Frontal cortex (tissue), 4 donors: ENCODE data around the gene ZNF862. TPM values are rescaled to one million over a fixed set of nuclear protein-coding genes. Genes with fewer than 3 reads are reported as not detected.
A peak's percentile ranks its signal among the peaks of the same experiment; 100 is the strongest.
"Not testable (repeated sequence)": the region's sequence is repeated elsewhere in the genome, so short reads cannot be mapped to it uniquely, and the experiment has no call there.

Experiments
- DNase-seq, 2 donors: peaks; one replicate each; pipeline ENCODE4 v3.0.0; 2012; ENCODE audit warnings: low spot score in 2 of 2
- FAIRE-seq: peaks from 2 replicates; lab custom pipeline; 2012; peaks lifted over from hg19 to GRCh38; lab: Jason Lieb, UNC
- total RNA-seq: library from RNA; depleted of rRNA; stranded (reverse); fragments of >200 nt; gene quantifications from one replicate; pipeline ENCODE4 v1.2.3, GENCODE V29; 2014
- donor health status: control.
- donor health status: control.
- donor health status: control.

ZNF862 gene
- total RNA-seq, 1 donor from 2014 or later, result 5.7 TPM

DNA sequence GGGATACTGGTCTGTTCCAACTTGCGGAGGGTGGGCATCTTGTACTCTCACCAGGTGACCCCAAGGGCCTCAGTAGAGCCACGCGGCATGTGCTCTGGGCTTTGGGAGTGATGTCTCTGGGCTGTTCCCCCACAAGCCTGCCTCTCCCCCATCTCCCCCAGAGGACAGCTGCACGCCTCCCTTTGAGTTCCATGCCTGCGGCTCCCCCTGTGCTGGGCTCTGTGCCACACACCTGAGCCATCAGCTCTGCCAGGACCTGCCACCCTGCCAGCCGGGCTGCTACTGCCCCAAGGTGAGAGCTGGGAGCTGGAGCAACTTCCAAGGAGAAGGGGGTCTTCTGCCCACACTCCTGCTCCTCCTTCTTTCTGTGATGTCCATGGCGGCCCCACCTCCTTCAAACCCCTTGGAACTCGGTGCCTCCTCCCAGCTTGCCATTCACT lies 15.0 kb upstream of the ZNF862 start:
- FAIRE-seq (no peak), DNase-seq (no peak)

GRCh38 chr7:149823631-149824199 lies 14.5 kb upstream of the ZNF862 start:
- DNase-seq, result no peak
- FAIRE-seq, result no peak

- no peak for DNase-seq
- FAIRE-seq, result no peak
Observed at GRCh38 chr7:149824301-149824741, 13.9 kb upstream of the ZNF862 start.

GRCh38 chr7:149824748-149825566 lies 13.2 kb upstream of the ZNF862 start:
- FAIRE-seq (no peak), DNase-seq (no peak)

DNA sequence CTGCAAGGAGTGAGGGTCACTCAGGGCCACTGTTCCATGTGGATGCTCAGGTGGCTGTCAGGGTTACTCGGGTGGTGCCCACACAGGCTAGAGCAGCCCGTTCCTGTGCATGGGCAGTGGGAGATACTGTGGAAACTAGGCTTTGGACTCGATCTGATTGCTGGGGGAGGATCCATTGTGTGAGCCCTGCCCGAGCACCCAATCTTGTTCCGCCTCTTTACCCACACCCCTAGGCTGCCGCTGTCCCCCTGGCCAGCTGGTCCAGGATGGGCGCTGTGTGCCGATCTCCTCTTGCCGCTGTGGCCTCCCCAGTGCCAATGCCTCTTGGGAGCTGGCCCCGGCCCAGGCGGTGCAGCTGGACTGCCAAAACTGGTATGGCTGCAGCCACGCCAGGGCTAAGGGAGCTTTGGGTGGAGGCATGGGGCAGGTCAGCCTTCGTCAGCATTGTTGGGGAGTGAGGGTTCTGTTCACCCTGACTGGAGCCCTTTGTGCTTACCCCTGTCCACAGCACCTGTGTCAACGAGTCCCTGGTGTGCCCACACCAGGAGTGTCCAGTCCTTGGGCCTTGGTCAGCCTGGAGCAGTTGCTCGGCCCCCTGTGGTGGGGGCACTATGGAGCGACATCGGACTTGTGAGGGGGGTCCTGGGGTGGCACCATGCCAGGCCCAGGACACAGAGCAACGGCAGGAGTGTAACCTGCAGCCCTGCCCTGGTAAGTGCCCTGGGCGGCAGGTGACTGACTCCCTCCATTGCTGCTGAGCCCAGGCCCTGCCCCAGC lies 12.4 kb upstream of the ZNF862 start:
- no peak for FAIRE-seq
- DNase-seq, result no peak

- FAIRE-seq (no peak), DNase-seq (no peak)
Observed at GRCh38 chr7:149826344-149827088, 11.7 kb upstream of the ZNF862 start.

GRCh38 chr7:149827089-149827981 lies 10.8 kb upstream of the ZNF862 start:
- FAIRE-seq, result no peak
- DNase-seq, result peak in 1 of 2 donors; percentile 58

- no peak for DNase-seq
Observed at GRCh38 chr7:149828357-149829309, 9.5 kb upstream of the ZNF862 start.

DNA sequence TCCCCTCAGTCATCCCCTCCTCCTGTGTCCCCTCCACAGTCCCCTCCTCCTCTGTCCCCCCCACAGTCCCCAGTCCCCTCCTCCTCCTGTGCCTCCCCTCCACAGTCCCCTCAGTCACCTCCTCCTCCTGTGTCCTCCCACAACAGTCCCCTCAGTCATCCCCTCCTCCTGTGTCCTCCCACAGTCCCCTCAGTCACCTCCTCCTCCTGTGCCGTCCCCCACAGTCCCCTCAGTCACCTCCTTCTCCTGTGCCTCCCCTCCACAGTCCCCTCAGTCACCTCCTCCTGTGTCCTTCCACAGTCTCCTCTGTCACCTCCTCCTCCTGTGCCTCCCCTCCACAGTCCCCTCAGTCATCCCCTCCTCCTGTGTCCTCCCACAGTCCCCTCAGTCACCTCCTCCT lies 7.6 kb upstream of the ZNF862 start:
- DNase-seq, FAIRE-seq: not testable (repeated sequence)

More at GRCh38 chr7:149828357-149829309, 9.5 kb upstream of the ZNF862 start:
- FAIRE-seq, result no peak

- FAIRE-seq (no peak), DNase-seq (no peak)
Observed at GRCh38 chr7:149830997-149831740, 7.0 kb upstream of the ZNF862 start.

- FAIRE-seq (no peak), DNase-seq (no peak)
Observed at GRCh38 chr7:149831741-149832219, 6.4 kb upstream of the ZNF862 start.

GRCh38 chr7:149832332-149833041 lies 5.7 kb upstream of the ZNF862 start:
- FAIRE-seq (no peak), DNase-seq (no peak)

GRCh38 chr7:149833495-149834130 lies 4.6 kb upstream of the ZNF862 start:
- DNase-seq (no peak), FAIRE-seq (no peak)

GRCh38 chr7:149834601-149835000 lies 3.6 kb upstream of the ZNF862 start:
- FAIRE-seq (no peak), DNase-seq (no peak)

- FAIRE-seq, result no peak
- DNase-seq, result no peak
Observed at GRCh38 chr7:149836434-149836833, 1.7 kb upstream of the ZNF862 start.
